GM19351 (cell line): Measurements from ENCODE around the gene HOXD9.

Experiments used
- ATAC-seq: cut with Tn5 transposase; IDR thresholded peaks from one replicate; pipeline ENCODE4 v1.9.1; 2021; ENCODE audit warnings: mild to moderate bottlenecking, moderate library complexity; ENCODE audit not compliant: unreplicated experiment

Gene HOXD9

DNA sequence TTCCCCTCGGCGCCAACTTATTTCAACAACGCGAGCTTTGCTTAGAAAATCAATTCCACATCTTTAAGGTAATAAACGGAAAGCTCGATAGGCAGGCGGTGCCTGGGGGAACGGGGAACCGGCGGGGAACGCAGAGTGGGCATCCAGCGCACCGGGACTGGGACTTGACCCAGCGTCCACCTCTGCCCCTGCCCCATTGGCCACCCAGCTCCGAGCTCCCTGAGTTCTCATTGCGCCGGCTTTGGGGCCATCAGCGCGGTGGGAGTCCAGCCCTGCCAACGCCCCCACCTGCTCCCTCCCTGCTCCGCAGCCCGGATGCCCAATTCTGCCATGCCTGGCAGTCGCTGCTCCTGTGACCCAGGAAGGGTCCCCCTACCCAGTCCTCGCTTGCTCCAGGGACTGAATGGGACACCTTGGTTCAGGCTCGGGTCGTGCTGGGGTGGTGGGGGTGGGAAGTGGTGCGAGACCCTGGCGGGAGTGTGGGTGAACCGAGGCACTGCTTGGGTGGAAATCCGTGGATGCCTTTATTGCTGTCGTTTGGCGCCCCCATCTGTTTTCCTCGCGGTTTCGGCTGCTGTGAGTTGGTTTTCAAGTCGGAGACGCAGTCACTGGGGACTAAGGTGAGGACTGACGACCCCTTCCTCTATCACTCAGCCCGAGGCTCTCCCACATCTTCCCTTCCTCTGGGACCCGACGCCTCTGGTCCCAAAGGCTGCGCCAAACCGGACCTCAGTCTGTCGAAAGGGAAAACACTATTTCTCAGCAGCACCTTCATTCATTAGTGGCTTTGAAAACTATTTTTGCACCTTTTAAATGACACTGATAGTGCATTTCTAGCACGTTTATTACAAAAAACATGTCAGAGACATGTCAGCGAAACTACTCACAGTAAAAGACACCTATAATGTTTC, 36.4 kb upstream of the HOXD9 start:
- ATAC-seq, result no peak

DNA sequence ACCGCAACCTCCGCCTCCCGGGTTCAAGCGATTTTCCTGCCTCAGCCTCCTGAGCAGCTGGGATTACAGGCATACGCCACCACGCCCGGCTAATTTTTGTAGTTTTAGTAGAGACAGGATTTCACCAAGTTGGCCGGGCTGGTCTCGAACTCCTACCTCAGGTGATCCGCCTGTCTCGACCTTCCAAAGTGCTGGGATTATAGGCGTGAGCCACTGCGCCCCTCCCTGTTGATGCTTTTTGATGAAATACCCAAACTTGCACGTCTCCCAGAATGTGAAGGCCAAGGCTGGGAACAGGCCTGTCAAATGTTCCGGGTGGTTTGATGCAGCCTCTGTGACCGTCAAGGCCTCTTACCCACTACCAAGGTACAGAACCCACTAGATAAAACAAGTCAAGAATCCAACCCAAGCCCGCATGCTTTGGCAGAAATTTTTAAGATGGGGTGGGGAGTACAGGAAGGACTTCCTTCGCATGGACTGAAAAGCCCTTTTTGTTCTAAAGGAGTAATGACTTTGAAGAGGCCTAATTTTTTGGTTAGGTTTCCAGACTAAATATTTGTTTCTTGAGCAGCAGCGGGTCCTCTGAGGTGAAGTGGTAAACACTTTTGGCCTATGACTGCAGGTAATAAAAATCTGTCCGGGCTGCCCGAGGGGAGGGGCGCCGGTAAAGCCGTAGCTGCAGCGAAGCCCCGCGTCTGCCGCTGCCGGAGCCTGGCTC, 35.0 kb upstream of the HOXD9 start:
- ATAC-seq, result no peak

DNA sequence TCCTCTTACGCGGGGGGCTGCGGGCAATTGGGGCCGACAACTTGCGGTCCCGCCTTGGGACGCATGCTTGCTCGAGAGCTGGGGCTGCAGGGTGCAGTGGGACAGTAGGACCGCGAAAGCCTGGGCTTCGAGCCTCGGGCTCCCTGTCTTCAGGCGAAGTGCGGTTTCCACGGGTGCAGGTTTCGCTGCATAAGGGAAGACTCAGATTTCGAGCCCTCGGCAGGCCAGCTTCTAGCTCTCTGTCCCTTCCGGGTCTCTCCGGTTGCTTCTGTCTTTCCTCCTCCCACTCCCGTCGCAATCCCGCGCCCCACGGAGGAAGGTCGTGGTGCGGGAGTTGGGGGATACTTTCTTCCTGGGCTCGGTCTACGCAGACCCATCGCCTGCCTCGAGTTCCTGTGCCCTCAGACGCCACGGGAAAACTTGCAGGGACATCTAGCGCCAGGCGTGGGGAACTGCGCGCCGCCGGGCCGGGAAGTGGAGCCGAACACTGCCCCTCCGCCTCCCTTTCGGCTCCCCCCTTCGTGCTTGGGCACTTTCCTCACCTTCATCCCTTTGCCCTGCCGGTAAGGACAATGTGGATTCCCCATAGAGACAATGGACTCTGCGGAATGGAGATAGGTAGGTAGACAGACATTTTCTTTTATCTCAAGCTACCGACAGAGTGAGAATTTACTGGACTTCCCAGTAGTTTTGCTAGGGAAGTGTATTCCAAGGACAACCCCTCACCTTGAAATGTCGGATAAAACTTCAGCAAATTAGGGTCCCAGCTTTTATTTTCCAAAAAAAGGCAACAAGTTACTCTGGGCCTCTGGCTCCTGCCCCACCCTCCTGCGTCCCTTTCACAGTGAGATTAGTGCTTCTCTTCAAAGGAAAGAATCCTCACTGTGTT, 34.2 kb upstream of the HOXD9 start:
- ATAC-seq, result peak; percentile 67

DNA sequence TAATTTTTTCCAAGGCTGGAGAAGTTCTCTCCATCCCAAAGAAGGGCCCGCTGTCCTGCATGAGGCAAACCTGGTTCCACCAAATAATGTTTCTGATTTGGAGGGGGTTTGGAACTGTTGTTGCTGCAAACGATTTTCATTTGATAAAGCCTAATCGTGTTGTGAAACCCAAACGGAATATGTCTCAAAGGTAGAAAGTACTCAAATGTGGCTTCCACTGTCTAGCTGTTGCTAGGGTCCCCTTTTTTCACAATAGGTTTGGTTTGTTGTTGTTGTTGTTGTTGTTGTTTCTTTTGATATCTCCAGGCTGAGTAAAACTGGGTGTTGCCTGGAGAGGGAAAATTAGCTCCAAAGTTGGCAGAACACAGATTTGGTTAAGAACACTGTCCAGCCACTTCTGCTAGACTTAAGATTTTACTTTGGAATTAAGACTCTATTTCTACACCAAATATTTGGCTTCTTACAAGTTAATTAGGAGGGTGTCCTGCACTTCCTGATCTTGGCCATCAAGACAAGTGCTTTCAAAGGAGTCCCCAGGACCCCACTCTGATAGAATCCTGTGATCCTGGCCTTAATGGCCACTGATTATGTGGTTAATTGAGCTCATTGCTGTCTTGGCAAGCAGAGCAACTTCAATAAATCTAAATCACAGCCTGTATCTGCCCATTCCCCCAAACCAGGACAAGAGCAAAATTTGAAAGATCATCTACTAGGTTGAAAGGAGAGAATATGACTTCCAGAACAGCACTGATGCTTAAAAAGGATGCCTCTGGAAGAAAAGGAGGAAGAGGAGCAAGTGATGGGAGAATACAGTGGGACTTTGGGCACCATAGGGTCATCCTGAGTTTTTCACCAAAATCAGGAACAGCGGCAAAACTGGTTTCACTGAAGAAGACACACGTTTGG, 33.3 kb upstream of the HOXD9 start:
- no peak for ATAC-seq

DNA sequence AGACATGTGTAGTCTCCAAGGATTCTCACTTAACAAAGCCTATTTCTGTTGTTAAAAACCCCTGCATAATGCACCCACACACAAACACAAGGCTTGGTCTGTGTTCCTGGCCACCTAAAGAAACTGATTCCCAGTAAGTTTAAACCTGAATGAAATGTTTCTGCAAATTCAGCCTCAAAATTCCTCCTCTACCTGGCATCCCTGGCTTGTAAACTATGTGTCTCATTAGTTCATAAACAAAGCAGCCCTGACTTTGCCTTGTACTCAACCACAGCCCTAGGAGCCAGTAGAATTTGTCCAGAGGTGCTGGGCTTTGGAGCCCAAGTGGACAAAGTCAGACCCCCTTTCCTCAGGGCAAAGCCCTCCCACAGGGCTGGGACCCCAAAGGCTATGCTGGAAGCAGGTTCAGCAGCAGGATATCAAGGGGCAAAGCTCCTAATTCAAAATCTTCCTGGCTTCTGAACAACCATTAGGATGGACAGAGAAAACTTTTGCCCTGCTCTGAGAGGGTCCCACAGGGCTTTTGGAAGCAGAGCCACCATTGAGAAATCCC, 32.6 kb upstream of the HOXD9 start:
- ATAC-seq, result no peak

DNA sequence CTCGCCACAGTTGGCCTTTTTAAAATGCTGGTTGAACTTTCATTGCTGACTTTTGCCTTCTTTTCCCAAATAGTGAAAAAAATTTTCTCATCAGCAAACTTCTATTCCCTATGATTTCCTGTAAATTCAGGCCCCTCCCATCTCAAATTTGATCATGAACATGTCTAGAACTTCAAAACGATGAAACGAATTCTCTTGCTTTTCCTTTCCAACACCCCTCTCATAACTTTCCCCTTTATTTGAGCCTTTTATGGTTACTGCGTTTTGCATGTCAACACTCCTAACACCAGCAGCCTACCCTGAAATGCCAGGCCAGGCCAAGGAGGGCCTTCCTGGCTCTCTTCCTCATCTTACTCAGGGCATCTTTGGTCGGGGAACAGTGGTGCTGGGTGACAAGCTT, 31.7 kb upstream of the HOXD9 start:
- no peak for ATAC-seq

DNA sequence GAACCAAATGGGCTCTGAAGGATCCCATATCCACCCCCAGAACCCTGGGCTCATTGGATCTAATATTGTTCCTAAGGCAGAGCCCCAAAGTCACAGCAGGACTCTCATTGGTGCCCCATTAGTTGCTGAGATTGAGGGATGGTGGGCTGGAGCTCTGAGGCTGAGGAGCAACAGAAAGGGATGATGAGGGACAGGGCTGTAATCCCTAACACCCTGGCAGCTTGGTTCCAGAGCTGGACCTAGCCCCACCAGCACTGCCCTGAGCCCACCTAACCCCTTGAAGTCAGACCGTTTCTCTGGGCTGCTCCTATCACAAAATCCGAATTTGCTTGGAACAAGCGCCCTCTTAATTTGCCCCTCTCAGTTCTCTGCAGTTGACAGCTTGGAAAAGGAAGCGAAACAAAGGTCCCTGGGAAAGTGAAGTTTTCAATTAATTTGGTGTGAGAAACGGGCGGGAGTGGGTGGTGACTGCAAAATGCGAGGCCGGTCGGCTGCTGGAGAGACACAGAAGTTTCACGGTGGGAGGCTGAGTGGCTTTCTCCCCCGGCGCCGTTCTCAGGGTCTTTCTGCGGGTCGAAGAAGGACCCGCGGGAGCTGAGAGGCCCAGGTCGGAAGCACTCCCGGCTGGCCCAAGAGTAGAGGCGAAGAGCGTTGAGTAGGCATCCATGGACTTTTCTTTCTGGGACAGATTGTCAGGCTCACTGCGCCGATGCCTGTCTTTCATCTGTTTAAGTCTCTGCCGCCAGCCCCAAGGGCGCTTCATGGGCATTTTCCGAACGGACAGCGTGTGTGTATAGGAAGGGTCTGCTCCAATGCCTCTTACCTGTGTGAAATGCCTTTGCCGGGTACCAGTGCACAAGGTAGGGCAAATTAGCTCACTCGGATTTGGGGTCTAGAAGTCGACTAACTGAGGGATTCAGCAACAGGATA, 30.9 kb upstream of the HOXD9 start:
- no peak for ATAC-seq

DNA sequence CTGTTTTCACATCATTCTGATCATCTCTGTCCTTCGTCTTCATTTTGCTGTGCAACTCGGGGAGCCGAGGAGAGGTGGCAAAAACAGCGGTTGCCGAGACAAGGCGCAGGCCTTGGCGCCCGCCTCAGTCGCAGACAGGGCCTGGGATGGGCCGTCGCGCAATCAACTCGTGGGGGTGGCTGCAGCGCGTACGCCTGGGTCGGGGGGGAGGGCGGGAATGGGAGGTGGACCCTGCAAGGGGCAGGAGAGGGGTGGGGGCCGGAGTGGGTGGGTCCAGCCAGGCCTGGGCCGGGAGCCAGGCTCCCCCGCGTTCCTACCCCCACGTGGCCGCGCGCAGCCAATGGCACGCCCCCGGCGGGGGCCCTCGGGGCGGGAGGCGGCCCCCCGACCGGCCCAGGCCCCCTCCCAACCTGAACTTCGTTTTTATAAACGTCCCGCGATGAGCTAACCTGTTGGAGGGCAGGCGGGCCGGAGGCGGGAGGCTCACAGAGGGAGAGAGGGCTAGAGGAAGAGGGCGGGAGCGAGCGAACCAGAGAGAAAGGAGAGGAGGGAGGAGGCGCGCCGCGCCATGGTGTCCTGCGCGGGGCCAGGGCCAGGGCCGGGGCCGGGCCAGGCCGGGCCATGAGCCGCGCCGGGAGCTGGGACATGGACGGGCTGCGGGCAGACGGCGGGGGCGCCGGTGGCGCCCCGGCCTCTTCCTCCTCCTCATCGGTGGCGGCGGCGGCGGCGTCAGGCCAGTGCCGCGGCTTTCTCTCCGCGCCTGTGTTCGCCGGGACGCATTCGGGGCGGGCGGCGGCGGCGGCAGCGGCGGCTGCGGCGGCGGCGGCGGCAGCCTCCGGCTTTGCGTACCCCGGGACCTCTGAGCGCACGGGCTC, 30.0 kb upstream of the HOXD9 start, which contains the start of gene HOXD13:
Gene HOXD13 (plus strand): TSS at position 452 of the 875 bp plus-strand sequence. CDS start 170 bp downstream, at position 622.
- ATAC-seq, result no peak

DNA sequence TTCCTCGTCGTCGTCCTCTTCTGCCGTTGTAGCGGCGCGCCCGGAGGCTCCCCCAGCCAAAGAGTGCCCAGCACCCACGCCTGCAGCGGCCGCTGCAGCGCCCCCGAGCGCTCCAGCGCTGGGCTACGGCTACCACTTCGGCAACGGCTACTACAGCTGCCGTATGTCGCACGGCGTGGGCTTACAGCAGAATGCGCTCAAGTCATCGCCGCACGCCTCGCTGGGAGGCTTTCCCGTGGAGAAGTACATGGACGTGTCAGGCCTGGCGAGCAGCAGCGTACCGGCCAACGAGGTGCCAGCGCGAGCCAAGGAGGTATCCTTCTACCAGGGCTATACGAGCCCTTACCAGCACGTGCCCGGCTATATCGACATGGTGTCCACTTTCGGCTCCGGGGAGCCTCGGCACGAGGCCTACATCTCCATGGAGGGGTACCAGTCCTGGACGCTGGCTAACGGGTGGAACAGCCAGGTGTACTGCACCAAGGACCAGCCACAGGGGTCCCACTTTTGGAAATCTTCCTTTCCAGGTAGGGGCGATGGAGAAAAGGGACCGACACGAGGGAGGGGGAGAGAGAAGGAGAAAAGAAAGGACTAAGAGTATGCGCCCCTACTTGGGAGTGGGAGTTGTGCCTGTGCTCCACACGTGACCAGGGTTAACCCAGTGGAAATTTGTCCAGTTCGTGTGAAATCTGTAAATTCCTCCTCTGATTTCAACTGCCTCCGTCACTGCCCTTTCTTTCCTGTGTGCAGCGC, 29.2 kb upstream of the HOXD9 start:
- ATAC-seq, result no peak

DNA sequence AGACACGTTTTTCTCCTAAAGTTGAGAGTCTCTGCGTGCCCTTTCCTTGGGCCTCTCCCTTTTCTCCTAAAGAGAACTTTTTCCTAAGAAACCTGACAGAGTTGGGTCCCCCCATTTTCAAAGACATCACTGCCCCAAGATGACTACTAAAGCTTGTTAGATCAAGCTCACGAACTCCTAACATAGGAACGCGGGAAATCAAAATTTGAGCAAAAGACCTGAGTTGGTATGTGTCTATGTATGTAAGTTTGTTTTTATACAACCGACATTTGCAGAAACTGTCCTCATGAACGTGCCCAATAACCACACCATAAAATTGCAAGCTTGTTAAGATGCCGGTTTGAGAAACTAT, 28.6 kb upstream of the HOXD9 start:
- ATAC-seq, result no peak

DNA sequence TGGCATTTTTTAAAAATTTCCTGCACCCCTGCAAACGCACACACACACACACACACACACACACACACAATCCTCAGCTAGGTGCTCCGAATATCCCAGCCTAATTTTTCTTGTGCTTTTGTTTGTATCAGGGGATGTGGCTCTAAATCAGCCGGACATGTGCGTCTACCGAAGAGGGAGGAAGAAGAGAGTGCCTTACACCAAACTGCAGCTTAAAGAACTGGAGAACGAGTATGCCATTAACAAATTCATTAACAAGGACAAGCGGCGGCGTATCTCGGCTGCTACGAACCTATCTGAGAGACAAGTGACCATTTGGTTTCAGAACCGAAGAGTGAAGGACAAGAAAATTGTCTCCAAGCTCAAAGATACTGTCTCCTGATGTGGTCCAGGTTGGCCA, 28.2 kb upstream of the HOXD9 start:
- no peak for ATAC-seq

DNA sequence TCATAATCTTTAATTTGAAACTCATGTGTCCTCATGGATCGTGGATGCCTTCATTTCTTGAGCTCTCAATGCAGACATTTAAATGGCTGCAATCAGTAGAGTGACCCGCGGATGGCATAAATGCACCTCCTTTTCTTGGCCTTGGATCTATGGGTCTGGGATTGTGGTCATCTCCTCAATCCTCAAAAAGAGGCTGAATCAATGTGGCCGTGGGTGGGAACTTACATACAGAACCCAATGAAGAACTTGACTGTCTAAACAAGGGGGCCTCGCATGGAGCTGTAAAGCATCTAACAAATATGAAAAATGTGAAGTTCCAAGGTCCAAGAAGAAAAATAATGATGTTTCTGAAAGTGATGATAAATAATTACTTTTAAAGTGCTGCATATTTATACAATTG, 27.1 kb upstream of the HOXD9 start:
- ATAC-seq, result no peak

DNA sequence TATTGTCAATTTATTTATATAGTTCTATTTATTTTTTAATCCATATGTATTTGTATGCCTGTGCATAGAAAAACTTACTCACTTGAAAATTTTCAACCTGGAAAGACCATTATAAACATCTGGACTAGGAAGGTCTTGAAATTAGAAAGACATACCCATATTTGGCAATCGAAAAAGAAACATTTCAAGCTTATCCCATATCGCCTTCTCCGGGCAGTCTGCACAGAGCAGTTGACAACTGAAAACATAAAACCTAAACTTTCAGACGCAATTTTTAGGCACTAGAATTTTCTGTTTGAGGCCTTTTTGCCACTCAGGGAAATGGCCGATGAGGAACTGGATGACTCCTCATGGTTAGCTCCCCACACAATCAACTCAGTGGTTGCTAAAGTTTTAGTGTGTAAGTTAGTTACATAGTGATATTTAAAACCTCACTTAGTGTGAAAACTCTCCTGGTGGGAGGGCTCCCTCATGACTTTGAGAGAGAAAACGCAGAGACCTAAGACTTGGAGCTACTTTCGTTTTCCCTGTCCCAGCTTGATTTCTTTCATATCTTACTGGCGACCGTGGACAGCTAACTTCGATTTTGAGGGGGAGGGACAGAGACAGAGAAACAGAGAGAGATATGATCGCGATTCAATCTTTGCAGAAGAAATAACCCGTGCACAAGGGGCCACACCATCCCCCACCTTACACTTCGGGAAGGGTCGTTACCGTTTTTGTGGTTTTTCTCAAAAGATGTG, 26.1 kb upstream of the HOXD9 start:
- ATAC-seq, result no peak

DNA sequence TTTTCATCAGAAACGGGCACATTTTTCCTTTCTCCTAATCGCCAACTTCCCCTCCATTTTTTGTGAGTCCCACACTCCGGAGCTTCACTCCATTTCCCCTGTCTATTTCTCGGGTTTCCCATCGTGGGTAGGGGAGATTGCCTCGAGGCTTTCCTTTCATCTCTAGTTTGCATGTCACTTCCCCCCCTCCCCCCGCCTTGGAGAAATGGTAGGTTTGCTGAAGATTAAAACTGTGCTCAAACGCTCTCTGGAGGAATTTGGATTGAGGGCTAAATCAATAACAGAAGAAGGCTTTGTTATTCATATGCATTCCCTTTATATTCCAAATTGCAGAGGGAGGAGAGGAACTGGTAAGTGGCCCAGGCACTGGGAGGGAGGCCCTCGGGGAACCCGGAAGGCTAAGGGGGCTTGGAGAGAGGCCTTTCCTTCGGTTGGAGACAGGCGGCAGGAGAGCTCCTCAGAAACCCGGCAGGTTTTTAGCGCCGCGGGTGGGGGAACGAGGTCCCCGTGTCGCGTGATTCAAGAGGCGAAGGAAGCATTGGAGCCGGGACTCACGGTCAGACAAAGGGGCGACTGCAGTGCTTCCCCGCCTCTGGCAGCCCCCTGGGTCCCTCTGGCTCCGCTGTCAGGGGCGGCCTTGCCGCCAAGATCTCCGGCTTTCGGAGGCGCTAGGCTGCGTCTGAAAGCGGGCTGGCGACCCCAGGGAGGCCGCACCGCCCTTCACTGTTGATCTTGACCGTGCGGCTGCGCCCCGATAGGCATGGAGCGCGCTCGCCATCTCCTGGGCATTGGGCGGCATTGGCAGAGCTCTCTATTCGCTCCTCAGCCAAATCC, 25.3 kb upstream of the HOXD9 start:
- ATAC-seq, result peak; percentile 91

DNA sequence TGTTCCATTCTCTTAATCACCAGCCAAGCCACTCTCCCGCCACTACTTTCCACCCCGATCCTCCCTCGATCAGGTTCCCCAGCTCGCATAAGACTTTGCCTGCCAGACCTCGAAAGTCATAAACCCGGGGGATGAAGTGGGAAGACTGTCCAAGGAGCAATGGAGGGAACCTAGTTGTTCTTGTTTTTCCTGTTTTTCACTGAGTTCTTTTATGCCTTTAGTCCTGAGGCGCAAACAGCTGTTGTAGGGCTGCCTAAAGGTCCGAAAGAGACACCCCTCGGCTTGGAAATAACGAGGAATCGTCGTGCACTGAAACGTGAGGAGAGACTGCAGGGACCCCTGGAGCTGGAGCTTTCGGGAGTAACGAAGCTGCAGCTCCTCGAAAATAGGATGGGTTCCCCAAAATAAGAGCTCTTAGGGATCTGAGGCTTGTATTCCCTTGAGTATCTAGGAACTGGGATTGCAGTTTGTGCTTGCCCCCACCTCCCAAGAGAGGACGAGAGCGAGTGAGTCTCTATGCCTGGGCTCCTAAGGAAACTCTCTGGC, 24.6 kb upstream of the HOXD9 start:
- ATAC-seq, result no peak
